Fibroblast of skin of left quadriceps (primary cell): Measurements from ENCODE around the gene TSPAN14.
"Not testable (repeated sequence)": the region's sequence is repeated elsewhere in the genome, so short reads cannot be mapped to it uniquely, and the experiment has no call there.

Experiments used
- DNase-seq, 2 experiments: peaks; one replicate each; pipeline ENCODE4 v3.0.0-alpha.2; 2013; ENCODE audit warnings: low read depth in 2 of 2

TSPAN14 gene, protein sequence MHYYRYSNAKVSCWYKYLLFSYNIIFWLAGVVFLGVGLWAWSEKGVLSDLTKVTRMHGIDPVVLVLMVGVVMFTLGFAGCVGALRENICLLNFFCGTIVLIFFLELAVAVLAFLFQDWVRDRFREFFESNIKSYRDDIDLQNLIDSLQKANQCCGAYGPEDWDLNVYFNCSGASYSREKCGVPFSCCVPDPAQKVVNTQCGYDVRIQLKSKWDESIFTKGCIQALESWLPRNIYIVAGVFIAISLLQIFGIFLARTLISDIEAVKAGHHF

GRCh38 chr10:80453842-80454512 is at the start of gene TSPAN14:
Gene TSPAN14, plus strand, starts transcription at chr10:80454310. Its CDS starts 34,924 bp downstream, at chr10:80489234.
- DNase-seq, result peak; percentile 45 to 49

DNA sequence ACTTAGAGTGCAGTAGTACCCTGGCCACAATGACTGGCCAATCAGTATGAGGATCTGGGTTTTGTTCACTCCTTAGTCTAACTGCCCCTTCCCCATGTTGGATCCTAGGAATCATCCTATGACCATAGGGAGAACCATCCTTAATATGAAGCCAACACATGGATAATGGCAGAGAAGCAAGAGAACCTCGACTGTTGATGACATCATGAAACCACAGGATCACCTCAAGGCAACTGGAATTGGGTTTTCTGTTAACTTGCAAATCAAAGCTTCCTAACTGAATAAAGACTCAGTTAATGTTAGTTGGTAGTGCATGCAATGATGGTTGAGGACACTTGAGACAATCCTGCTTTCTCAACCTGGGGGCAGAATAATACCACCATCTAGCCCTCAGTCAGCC is 49.1 kb upstream of the TSPAN14 start:
- DNase-seq, result no peak

- DNase-seq, result no peak
These were observed 48.5 kb upstream of the TSPAN14 start for GRCh38 chr10:80405626-80406025.

DNA sequence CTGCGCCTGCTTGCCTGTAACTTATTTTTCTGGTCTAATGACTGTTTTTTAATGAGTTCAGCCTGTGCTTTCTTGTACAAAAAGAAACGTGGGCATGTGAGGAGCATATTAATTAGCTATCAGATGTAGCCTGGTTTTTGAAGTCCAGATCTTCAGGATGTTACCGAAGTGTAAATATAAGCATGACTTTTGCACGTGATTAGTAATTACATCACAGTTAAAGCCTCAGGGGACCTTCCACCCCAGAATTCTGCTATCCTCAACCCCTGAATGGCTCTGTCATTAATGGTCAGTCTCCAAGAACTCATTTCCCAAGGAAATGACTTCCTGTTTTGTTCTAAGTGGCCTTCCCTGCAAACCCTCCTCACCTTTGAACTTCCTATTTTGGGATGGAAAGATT is 47.9 kb upstream of the TSPAN14 start:
- no peak for DNase-seq

- no peak for DNase-seq
These were observed 46.3 kb upstream of the TSPAN14 start for GRCh38 chr10:80407812-80408241.

DNA sequence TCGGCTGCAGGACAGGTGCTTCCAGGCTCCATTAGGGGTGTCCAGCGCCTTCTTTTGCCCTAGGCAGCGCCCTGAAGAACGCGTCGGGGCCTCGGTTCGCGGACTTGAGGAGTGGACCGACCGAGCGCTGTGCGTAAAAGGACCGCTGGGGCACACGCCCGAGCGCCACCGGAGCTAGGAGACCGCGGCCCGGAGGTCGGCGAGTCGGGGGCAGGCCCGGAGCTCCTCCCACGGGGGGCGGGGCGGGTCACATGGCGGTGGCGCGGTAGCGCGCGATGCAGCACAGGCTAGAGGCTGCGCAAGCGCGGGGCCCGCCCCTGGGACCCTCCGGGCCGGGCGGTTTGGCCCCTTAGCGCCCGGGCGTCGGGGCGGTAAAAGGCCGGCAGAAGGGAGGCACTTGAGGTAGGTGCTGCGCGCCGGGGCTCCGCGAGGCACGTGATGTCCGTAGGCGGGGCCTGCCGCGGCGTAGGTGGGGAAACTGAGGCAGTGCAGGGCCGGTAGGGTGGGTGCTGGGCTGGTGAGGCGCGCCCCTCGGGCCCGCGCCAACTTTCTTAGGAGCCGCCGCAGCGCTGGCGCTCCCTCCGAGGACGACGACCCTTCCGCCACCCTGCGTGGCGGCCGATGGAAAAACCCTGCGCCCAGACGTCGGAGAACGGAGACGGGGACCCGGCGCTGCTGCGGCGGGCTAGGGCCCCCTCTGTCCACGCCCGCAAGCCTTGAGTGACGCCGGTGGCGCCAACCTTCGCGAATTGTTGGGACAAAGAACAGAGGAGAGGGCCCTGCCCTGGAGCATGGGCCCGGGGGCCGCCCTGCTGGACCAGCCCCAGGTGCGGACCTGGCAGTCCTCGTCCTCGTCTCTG is 45.6 kb upstream of the TSPAN14 start, which contains the start of gene PRXL2A:
Gene PRXL2A (plus strand): TSS at position 310 of the 860 bp plus-strand sequence. CDS start 11,917 bp downstream, outside the sequence.
- DNase-seq, result no peak

GRCh38 chr10:80409121-80409520 is 45.0 kb upstream of the TSPAN14 start:
- DNase-seq, result no peak

DNA sequence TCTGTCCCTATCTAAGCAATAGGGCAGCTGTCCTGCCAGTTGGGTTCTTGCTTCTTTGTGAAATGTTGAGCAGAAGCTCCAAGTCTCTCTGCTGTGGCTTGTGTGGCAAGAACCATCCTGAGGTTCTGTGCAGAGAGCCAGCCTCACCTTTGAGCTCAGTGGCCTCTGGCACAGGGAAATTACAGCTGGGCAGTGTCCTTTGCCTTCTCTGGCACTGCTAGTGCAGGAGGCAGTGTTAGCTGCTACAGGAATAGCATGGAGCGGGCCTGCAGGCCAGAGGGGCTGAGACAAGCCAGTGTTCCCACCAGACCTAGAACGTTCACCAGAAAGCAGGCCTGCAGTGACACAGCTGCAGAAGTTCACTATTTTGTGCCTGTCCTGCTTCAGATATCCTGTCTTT is 44.0 kb upstream of the TSPAN14 start:
- DNase-seq, result no peak

DNA sequence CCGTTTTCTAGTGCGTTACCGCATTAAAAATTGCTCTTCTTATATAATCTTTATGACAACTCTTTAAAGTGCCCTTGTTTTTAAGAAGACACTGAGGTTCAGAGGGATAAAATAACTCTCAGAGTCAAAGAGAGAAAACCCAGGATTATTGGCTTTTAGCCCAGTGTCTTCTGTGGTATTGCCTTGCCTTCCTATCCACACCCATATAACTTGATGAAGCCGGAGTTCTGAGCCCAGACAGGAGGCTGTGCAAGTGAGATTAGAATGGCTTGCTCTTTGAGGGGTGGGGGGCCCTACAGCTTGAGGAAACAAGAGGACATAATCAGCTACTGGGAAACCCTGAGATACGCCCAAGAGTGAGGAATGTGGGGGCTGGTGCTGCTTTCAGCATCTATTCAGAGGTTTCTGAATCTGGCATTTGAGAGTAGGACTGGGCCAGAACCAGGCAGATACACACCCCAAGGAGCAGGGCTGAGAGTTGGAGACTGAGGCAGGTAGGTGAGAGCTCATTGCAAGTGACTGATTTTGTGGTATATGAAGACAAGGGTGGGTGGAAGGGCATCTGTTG is 43.4 kb upstream of the TSPAN14 start:
- no peak for DNase-seq

GRCh38 chr10:80411267-80411668 is 42.8 kb upstream of the TSPAN14 start:
- no peak for DNase-seq

GRCh38 chr10:80411681-80412220 is 42.4 kb upstream of the TSPAN14 start:
- no peak for DNase-seq

GRCh38 chr10:80412486-80412885 is 41.6 kb upstream of the TSPAN14 start:
- no peak for DNase-seq

DNA sequence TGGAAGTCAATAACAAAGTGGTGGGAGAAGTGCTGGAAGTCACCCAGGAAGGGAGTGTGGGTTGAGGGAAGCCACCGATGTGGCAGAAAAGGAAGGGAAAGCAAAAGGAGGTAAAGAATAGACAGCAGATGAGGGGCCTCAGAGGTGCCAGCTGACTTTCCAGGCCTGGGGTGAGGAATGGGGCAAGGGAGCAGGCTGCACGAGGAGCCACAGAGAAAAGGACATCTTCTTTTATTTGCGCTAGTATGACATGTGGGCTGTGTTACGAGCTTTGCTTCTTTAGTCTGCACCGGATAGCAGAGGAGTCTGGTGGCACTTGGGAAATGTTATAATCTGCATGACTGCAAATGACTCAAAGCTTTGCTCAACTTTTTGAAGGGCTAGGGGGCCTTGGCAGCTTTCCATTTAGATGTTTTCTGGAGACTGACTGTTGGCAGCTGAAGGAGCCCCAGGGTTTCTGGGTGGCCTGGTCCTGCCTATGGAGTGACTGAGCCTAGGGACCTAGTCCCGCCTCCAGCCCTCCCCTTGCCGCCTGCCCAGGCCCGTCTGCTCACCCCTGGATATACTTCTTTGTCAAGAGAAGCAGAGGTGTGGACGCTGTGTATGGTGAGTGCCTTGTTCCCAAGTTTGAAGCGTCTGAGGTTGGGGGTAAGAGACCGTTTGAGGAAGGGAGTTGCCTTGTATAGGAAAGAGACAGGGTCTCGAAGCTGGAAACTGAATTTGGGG is 40.7 kb upstream of the TSPAN14 start:
- DNase-seq, result peak; percentile 44 to 55

DNA sequence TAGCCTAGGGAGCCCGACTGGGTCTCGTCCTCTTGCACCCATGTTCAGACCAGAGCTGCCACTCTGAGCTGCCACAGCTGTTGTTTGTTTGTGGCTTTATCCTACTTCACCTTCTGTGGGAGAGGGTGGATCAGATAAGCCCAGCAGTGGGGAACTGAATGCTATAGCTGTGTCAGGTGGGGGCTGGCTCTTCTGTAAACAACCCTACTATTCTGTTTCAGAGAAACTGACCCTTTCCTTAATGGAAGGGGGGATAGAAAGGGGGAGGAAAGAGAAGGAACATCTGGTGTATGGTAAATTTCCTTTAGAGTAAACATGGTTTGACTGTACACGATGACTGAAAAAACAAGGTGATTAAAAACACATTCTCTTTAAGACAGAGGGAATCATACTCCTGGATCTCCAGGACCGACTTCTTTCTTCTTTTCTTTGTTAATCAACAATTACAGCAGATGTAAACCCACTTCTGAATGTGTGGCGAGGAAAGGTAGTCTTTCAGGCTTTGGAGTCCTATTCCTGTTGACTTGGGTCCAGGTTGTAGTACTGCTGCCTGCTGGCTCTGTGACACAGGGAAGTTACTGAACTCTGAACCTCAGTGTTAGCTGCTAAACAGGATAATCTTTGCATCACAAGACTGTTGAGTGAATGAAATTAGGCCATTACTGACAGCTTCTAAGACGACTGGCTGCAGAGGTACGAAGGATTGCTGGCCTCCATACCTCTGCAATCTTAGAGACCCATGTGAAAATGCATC is 39.8 kb upstream of the TSPAN14 start:
- no peak for DNase-seq

- DNase-seq, result no peak
These were observed 38.2 kb upstream of the TSPAN14 start for GRCh38 chr10:80415734-80416478.

- DNase-seq, result peak; percentile 31 to 39
These were observed 37.5 kb upstream of the TSPAN14 start for GRCh38 chr10:80416479-80417098.

DNA sequence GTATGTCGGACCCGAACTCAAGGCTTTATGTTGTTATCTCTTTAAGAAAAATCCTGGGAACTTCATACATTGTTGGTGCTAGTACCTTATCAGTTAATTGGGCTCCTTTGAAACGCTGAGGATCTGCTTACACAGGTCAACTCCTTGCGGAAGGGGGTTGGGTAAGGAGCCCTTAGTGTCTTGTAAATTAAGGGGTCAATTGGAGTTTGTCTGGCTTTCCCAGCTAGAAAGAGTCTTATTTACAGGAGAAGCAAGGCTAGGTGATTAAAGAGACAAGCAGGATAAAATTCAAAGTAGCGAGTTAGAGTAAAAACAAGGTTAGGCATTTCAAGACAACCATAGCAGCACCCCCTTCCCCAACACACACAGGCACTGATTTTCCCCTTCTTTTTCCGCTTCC is 36.9 kb upstream of the TSPAN14 start:
- not testable (repeated sequence) for DNase-seq

DNA sequence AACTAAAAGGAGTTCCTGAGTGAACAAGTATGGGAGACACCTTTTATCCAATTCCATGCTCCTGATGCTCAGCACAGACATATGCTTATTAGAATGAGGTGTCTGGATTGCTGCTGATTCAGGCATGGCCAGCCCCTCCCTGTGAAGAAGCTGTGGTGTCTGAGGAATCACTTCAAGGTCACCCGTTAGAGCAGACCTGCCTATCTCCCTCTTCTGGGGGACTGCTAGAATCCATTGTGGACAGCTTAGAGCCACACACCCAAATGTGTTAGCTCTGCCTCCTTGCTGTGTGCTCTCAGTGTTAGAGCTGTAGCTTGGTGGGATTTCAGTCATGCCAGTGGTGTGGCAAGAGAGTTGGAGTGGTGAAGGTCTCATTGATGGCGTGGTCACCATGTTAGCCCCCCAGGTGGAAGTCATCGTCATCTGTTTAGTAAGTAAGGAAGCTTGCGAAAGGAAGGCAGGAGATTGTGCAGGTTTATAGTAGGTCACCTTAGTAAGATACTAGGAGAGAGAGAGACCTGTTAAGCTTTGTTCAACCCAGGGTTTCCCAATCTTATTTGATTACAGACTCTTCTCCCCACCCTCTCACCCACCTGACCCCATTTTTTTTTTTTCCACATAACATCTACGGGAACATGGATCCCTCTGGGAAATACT is 32.9 kb upstream of the TSPAN14 start:
- no peak for DNase-seq
